Measurements from ENCODE around the gene MTMR1. TPM values are rescaled to one million over a fixed set of nuclear protein-coding genes. Genes with fewer than 3 reads are reported as not detected.

MTMR1 gene
- total RNA-seq, 1 experiment from 2014 or later, result 23.6 TPM

GRCh38 chrX:150774798-150775568 is 81.8 kb downstream of the MTMR1 start:
- Histone ChIP-seq H3K4me3 (ENCODE audit: low read depth, low read length, poor library complexity, severe bottlenecking) (no peak overlapping the region), H3K27me3 (replicated peaks; ENCODE audit: insufficient read depth, low read depth, low read length, poor library complexity) (no peaks in the 10 kb centered on the region), H3K9me3 (ENCODE audit: low read depth, low read length, poor library complexity, severe bottlenecking) (no peaks in the 10 kb centered on the region), H3K4me1 (ENCODE audit: insufficient read depth, low read length, poor library complexity, severe bottlenecking) (no peaks in the 10 kb centered on the region), H3K36me3 (ENCODE audit: insufficient read depth, low read length, poor library complexity, severe bottlenecking) (no peaks in the 10 kb centered on the region), H3K27ac (ENCODE audit: low read depth, low read length, poor library complexity, severe bottlenecking) (no peak overlapping the region)
- no peak for TF ChIP-seq EZH2 (IDR thresholded peaks at IDR 0.05; ENCODE audit: borderline replicate concordance, low read depth, low read length, poor library complexity, severe bottlenecking)
- no peak for TF ChIP-seq CTCF (conservative IDR thresholded peaks at IDR 0.05; ENCODE audit: low read depth, low read length)
- no peak for DNase-seq (ENCODE audit: low spot score)
- ChIA-PET POLR2A (ENCODE audit: low non-redundant PET) (no interaction called here), CTCF (interaction anchor here (1.2 kb wide), 1 partner anchor 8 kb away, joined by 3 read pairs; no protein-coding TSS in a partner anchor)
- intact Hi-C loops (cut with micrococcal nuclease; ENCODE audit: unreplicated experiment), result loop anchor here (5.0 kb wide), 1 partner anchor 907 kb away; no protein-coding TSS in a partner anchor
- no TSS peak for BruUV-seq (replicated peaks)

GRCh38 chrX:150775569-150776350 is 82.6 kb downstream of the MTMR1 start:
- Histone ChIP-seq H3K4me3 (ENCODE audit: low read depth, low read length, poor library complexity, severe bottlenecking) (no peak overlapping the region), H3K36me3 (ENCODE audit: insufficient read depth, low read length, poor library complexity, severe bottlenecking) (no peaks in the 10 kb centered on the region), H3K27ac (ENCODE audit: low read depth, low read length, poor library complexity, severe bottlenecking) (no peak overlapping the region), H3K4me1 (ENCODE audit: insufficient read depth, low read length, poor library complexity, severe bottlenecking) (no peaks in the 10 kb centered on the region), H3K9me3 (ENCODE audit: low read depth, low read length, poor library complexity, severe bottlenecking) (no peaks in the 10 kb centered on the region), H3K27me3 (replicated peaks; ENCODE audit: insufficient read depth, low read depth, low read length, poor library complexity) (no peaks in the 10 kb centered on the region)
- TF ChIP-seq CTCF (conservative IDR thresholded peaks at IDR 0.05; ENCODE audit: low read depth, low read length) (no peak), EZH2 (IDR thresholded peaks at IDR 0.05; ENCODE audit: borderline replicate concordance, low read depth, low read length, poor library complexity, severe bottlenecking) (no peak)
- ChIA-PET CTCF (interaction anchor here (1.2 kb wide), 1 partner anchor 9 kb away, joined by 3 read pairs; no protein-coding TSS in a partner anchor), POLR2A (ENCODE audit: low non-redundant PET) (no interaction called here)
- intact Hi-C loops (cut with micrococcal nuclease; ENCODE audit: unreplicated experiment), result no loop called here
- DNase-seq (ENCODE audit: low spot score), result no peak
- BruUV-seq (replicated peaks), result no TSS peak

- intact Hi-C loops (cut with micrococcal nuclease; ENCODE audit: unreplicated experiment), result no loop called here
- CTCF ChIA-PET, result no interaction called here
- no TSS peak for BruUV-seq (replicated peaks)
- Histone ChIP-seq H3K9me3 (ENCODE audit: low read depth, low read length, poor library complexity, severe bottlenecking) (no peaks in the 10 kb centered on the region), H3K4me3 (ENCODE audit: low read depth, low read length, poor library complexity, severe bottlenecking) (no peak overlapping the region), H3K27me3 (replicated peaks; ENCODE audit: insufficient read depth, low read depth, low read length, poor library complexity) (no peaks in the 10 kb centered on the region), H3K27ac (ENCODE audit: low read depth, low read length, poor library complexity, severe bottlenecking) (no peak overlapping the region), H3K36me3 (ENCODE audit: insufficient read depth, low read length, poor library complexity, severe bottlenecking) (no peaks in the 10 kb centered on the region), H3K4me1 (ENCODE audit: insufficient read depth, low read length, poor library complexity, severe bottlenecking) (no peaks in the 10 kb centered on the region)
- no peak for DNase-seq (ENCODE audit: low spot score)
- POLR2A ChIA-PET (ENCODE audit: low non-redundant PET), result no interaction called here
- TF ChIP-seq CTCF (conservative IDR thresholded peaks at IDR 0.05; ENCODE audit: low read depth, low read length), result no peak
- no peak for TF ChIP-seq EZH2 (IDR thresholded peaks at IDR 0.05; ENCODE audit: borderline replicate concordance, low read depth, low read length, poor library complexity, severe bottlenecking)
Observed at GRCh38 chrX:150777328-150777992, 84.3 kb downstream of the MTMR1 start.

Data from A673 (cell line).